OCI-LY3 (cell line): ENCODE measurements around the gene SOWAHA.

Experiments used
- H2AFZ ChIP-seq: fragments of 200-600, 300-600 bp; shearing (Covaris generic); 2 replicates; pipeline ENCODE4 v1.6.0; 2014; ENCODE audit warnings: antibody characterized with exemption, low read depth, low read length
- H3K27ac ChIP-seq: fragments of 200-600, 300-600 bp; sonication (generic); 2 replicates; pipeline ENCODE4 v1.5.1; 2014; ENCODE audit warnings: mild to moderate bottlenecking, low read length, moderate library complexity, mixed read lengths
- H3K27me3 ChIP-seq: fragments of 200-600, 300-600 bp; sonication (generic); 2 replicates; pipeline ENCODE4 v1.6.1; 2014; ENCODE audit warnings: low read depth, low read length, mixed read lengths
- H3K36me3 ChIP-seq: fragments of 200-600, 300-600 bp; sonication (generic); replicated peaks from 2 replicates; pipeline ENCODE3; 2014; ENCODE audit warnings: low read depth, low read length, mixed read lengths
- H3K4me1 ChIP-seq: fragments of 300-600, 200-600 bp; sonication (generic); 2 replicates; pipeline ENCODE4 v1.6.1; 2014; ENCODE audit warnings: low read length, mixed read lengths
- H3K4me2 ChIP-seq: fragments of 200-600, 300-600 bp; sonication (generic); 2 replicates; pipeline ENCODE4 v1.6.1; 2014; ENCODE audit warnings: low read length, mixed read lengths
- H3K4me3 ChIP-seq: fragments of 300-600, 200-600 bp; sonication (generic); 2 replicates; pipeline ENCODE4 v1.5.1; 2014; ENCODE audit warnings: antibody characterized with exemption, mild to moderate bottlenecking, low read length, moderate library complexity
- H3K79me2 ChIP-seq: fragments of 300-600, 200-600 bp; shearing (Covaris generic); 2 replicates; pipeline ENCODE4 v1.6.1; 2014; ENCODE audit warnings: mild to moderate bottlenecking, low read length, mixed read lengths
- H3K9ac ChIP-seq: fragments of 300-600, 200-600 bp; shearing (Covaris generic); 2 replicates; pipeline ENCODE4 v1.6.0; 2014; ENCODE audit warnings: mild to moderate bottlenecking, low read length, moderate library complexity
- H3K9me3 ChIP-seq: fragments of 200-600, 300-600 bp; shearing (Covaris generic); 2 replicates; pipeline ENCODE4 v1.6.1; 2014; ENCODE audit warnings: low read length, mixed read lengths; ENCODE audit not compliant: insufficient read depth
- H4K20me1 ChIP-seq: fragments of 200-600, 300-600 bp; sonication (generic); 2 replicates; pipeline ENCODE4 v1.6.1; 2016; ENCODE audit warnings: low read length, mixed read lengths; ENCODE audit not compliant: insufficient read depth
- CTCF ChIP-seq: fragments of 200-600, 300-600 bp; sonication (generic); IDR thresholded peaks from 2 replicates; pipeline ENCODE4 v1.5.1; 2014; ENCODE audit warnings: antibody characterized with exemption, low read length, low read depth
- EZH2phosphoT487 ChIP-seq: fragments of 200-600 bp; shearing (Covaris generic); IDR thresholded peaks from 2 replicates; pipeline ENCODE4 v1.6.1; 2018; ENCODE audit warnings: antibody characterized with exemption, mixed run types, low read depth

Gene SOWAHA

GRCh38 chr5:132822650-132823480, 9.8 kb downstream of the SOWAHA start:
- Histone ChIP-seq H3K4me2 (no peak overlapping the region), H3K27me3 (no peaks in the 10 kb centered on the region), H4K20me1 (no peaks in the 10 kb centered on the region), H3K79me2 (no peaks in the 10 kb centered on the region), H3K4me1 (0 out of 2 replicates have a peak, but pooled peaks cover 6% of the 10 kb centered on the region), H3K9me3 (no peaks in the 10 kb centered on the region), H3K9ac (no peak overlapping the region), H3K4me3 (no peak overlapping the region), H3K36me3 (no peaks in the 10 kb centered on the region), H2AFZ (no peak overlapping the region), H3K27ac (no peak overlapping the region)
- TF ChIP-seq EZH2phosphoT487: no peak
- TF ChIP-seq CTCF: no peak

GRCh38 chr5:132823481-132824050, 10.5 kb downstream of the SOWAHA start:
- Histone ChIP-seq H4K20me1 (no peaks in the 10 kb centered on the region), H3K79me2 (no peaks in the 10 kb centered on the region), H3K27ac (no peak overlapping the region), H3K4me3 (no peak overlapping the region), H3K4me2 (no peak overlapping the region), H2AFZ (no peak overlapping the region), H3K9ac (no peak overlapping the region), H3K27me3 (no peaks in the 10 kb centered on the region), H3K36me3 (no peaks in the 10 kb centered on the region), H3K4me1 (0 out of 2 replicates have a peak, but pooled peaks cover 6% of the 10 kb centered on the region), H3K9me3 (no peaks in the 10 kb centered on the region)
- TF ChIP-seq CTCF (no peak), EZH2phosphoT487 (no peak)

- no peak overlapping the region for H3K4me2 ChIP-seq
- H2AFZ ChIP-seq: no peak overlapping the region
- no peak overlapping the region for H3K4me3 ChIP-seq
- no peak overlapping the region for H3K9ac ChIP-seq
- 0 out of 2 replicates have a peak, but pooled peaks cover 3% of the 10 kb centered on the region for H3K4me1 ChIP-seq
- no peak overlapping the region for H3K27ac ChIP-seq
- H3K79me2 ChIP-seq: no peaks in the 10 kb centered on the region
- H4K20me1 ChIP-seq: no peaks in the 10 kb centered on the region
- H3K27me3 ChIP-seq: no peaks in the 10 kb centered on the region
- TF ChIP-seq EZH2phosphoT487 (no peak), CTCF (no peak)
- no peaks in the 10 kb centered on the region for H3K9me3 ChIP-seq
- no peaks in the 10 kb centered on the region for H3K36me3 ChIP-seq
Observed at GRCh38 chr5:132824426-132824825, 11.3 kb downstream of the SOWAHA start.

GRCh38 chr5:132825033-132825833, 12.1 kb downstream of the SOWAHA start:
- TF ChIP-seq EZH2phosphoT487 (no peak), CTCF (no peak)
- H3K79me2 ChIP-seq: no peaks in the 10 kb centered on the region
- 0 out of 2 replicates have a peak, but pooled peaks cover 6% of the 10 kb centered on the region for H3K4me1 ChIP-seq
- no peaks in the 10 kb centered on the region for H3K27me3 ChIP-seq
- no peaks in the 10 kb centered on the region for H3K9me3 ChIP-seq
- no peaks in the 10 kb centered on the region for H4K20me1 ChIP-seq
- no peak overlapping the region for H3K27ac ChIP-seq
- no peak overlapping the region for H3K9ac ChIP-seq
- no peaks in the 10 kb centered on the region for H3K36me3 ChIP-seq
- no peak overlapping the region for H3K4me3 ChIP-seq
- H3K4me2 ChIP-seq: no peak overlapping the region
- no peak overlapping the region for H2AFZ ChIP-seq
